Gastroesophageal sphincter (tissue), 3 donors: ENCODE results near the gene FBXW12.

ENCODE experiments used
- POLR2A ChIP-seq, 2 donors: fragments of 450-650 bp; IDR thresholded peaks; one replicate each; pipeline ENCODE4 v1.6.1; 2017; ENCODE audit warnings: antibody characterized with exemption in 2 of 2, mild to moderate bottlenecking in 2 of 2, moderate library complexity in 1 of 2
- POLR2AphosphoS5 ChIP-seq: sonication (generic); formaldehyde crosslinking; IDR thresholded peaks from one replicate; pipeline ENCODE4 v1.6.1; 2017; ENCODE audit warnings: antibody characterized with exemption
- TF ChIP-seq, protein P1 (sequence below), 4 experiments: fragments of 200-600 bp in 2 of 4; fragments of 450-650 bp in 2 of 4; sonication (generic) in 1 of 4; IDR thresholded peaks; one replicate each; pipeline ENCODE4 v1.5.1; 2017 to 2019; ENCODE audit warnings: antibody characterized with exemption in 4 of 4, mild to moderate bottlenecking in 2 of 4, moderate library complexity in 2 of 4

DNA sequence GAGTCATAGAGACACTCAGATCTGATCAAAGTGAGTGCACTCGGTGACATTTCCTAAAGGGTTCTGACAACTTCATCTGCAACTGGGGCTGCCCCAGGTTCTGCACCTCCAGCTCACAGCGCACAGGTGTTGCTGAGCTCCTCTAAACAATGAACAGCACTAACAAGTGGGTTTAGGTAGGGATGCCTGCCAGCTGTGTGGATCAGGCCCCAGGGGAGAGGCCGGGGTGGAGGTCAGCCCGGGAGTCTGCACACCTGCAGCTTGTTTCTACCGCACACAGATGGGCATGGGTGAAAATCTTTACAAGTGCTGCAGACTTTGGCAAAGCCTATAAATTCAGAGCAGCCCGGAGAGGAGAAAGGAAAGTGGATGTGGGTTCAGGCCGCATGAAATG is 355 bp downstream of the FBXW12 start:
- TF ChIP-seq, protein P1, sequence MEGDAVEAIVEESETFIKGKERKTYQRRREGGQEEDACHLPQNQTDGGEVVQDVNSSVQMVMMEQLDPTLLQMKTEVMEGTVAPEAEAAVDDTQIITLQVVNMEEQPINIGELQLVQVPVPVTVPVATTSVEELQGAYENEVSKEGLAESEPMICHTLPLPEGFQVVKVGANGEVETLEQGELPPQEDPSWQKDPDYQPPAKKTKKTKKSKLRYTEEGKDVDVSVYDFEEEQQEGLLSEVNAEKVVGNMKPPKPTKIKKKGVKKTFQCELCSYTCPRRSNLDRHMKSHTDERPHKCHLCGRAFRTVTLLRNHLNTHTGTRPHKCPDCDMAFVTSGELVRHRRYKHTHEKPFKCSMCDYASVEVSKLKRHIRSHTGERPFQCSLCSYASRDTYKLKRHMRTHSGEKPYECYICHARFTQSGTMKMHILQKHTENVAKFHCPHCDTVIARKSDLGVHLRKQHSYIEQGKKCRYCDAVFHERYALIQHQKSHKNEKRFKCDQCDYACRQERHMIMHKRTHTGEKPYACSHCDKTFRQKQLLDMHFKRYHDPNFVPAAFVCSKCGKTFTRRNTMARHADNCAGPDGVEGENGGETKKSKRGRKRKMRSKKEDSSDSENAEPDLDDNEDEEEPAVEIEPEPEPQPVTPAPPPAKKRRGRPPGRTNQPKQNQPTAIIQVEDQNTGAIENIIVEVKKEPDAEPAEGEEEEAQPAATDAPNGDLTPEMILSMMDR (IDR thresholded peaks at IDR 0.05), result no peak
- TF ChIP-seq POLR2A (IDR thresholded peaks at IDR 0.05) (no peak), POLR2AphosphoS5 (no peak)
